H1 (cell line): ENCODE data around the gene TSEN34.

Source experiments
- CBX8 ChIP-seq: fragments of 300-800, 300-1000 bp; sonication (generic); IDR thresholded peaks from 2 replicates; pipeline ENCODE4 v1.7.1; 2016; ENCODE audit warnings: low read depth, low read length, borderline replicate concordance
- CTCF ChIP-seq, 3 experiments: IDR thresholded peaks; 1 replicate in 2 of 3; 2 replicates in 1 of 3; pipeline versions ENCODE4 v1.5.1 to v1.6.1; 2011; ENCODE audit warnings: low read length in 3 of 3, mild to moderate bottlenecking in 3 of 3, inconsistent platforms in 2 of 3, low read depth in 1 of 3, moderate library complexity in 1 of 3; ENCODE audit not compliant: insufficient read depth in 1 of 3; ENCODE audit errors: control extremely low read depth in 1 of 3
- JUND ChIP-seq: IDR thresholded peaks from 2 replicates; pipeline ENCODE4 v1.6.1; 2011; ENCODE audit warnings: mild to moderate bottlenecking, improper control_type of control experiment, low read length
- POLR2A ChIP-seq, 2 experiments: IDR thresholded peaks; 1 replicate in 1 of 2; 2 replicates in 1 of 2; pipeline ENCODE4 v1.6.1; 2011; ENCODE audit warnings: low read depth in 2 of 2, low read length in 2 of 2, mild to moderate bottlenecking in 2 of 2; ENCODE audit errors: control extremely low read depth in 1 of 2

GRCh38 chr19:54218259-54218658 is 27.2 kb downstream of the TSEN34 start:
- no peak for TF ChIP-seq CBX8
- TF ChIP-seq CTCF (IDR thresholded peaks at IDR 0.05; ENCODE audit: control extremely low read depth in 1 of 3, insufficient read depth in 1 of 3, low read depth in 1 of 3, low read length in 3 of 3): no peak
- no peak for TF ChIP-seq JUND
- no peak for TF ChIP-seq POLR2A (IDR thresholded peaks at IDR 0.05; ENCODE audit: control extremely low read depth in 1 of 2, low read depth in 2 of 2, low read length in 2 of 2)
